NCI-H1048 (cell line): Measurements from ENCODE around the gene B4GAT1.

Source experiments
- DNase-seq: peaks from one replicate; lab custom pipeline; 2025; lab: John Stamatoyannopoulos, UW

The B4GAT1 gene

DNA sequence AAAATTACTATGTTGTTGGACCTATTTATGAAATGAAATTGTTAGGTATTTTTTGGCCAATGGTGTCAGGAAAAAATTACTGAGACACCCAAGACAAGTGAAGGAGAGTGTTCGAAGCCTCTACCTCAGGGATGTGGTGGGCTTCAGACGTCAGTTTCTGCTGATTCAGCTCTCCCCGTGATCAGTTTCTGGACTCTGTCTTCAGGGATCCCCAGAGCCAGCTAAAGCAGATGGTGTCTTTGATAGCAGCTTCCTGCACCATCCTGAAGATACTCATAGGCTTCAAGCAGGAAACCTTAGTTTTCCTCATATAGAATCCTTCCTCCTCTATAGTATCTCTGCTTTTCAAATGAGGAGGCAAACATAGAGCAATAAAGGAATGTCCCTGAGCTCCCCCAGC, 38.0 kb downstream of the B4GAT1 start:
- DNase-seq: no peak

DNA sequence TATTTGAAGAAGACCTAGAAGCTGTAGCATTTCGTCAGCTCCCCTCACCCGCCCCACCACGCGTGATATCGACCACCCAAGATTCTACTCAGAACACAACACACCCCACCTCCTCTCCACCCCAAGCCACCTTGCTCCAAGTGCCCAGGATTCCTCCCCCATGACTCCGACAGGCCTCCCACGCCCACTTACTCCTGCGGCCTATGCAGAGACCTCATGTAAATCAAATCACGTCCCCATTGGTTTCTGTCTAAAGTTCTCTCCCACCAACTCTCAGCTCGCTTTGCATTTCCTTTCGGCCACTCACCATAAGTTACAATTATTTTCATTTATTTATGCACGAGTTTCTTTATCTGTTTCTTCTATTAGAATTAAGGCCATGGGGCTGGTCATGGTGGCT, 44.8 kb downstream of the B4GAT1 start:
- no peak for DNase-seq

DNA sequence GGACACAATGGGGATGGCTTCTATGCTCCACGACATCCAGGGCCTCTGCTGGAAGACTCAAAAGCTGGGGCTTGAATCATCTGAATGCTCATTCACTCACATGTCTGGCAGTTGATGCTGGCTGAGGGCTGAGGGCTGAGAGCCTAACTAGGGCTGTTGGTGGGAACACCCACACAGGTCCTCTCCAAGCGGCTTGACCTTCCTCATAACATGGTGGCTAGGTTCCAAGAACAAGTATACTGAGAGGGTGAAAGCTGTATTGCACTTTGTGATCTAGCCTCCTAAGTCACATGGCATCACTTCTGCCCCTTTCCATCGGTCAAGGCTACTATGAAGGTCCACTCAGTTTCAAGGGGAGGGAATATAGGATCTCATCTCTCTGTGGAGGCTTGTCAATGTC, 48.2 kb downstream of the B4GAT1 start:
- DNase-seq: no peak

DNA sequence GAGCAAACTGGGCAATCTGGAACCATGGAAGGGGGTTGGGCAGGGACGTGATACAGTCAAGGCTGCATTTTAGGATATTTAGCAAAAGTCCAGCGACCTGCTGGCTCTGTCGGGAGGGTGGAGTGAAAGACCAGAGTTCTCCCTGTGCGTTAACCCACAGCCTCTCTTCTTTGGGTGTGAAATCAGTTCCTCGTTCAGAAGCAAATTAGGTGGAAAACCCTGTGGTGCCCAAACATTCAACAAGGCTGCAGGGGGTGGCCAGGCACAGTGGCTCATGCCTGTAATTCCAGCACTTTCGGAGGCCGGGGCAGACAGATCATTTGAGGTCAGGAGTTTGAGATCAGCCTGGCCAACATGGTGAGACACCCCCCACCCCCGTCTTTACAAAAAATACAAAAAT, 49.8 kb downstream of the B4GAT1 start:
- DNase-seq: no peak
